Breast epithelium (tissue), 4 donors: ENCODE measurements around the gene CEP20. TPM values are rescaled to one million over a fixed set of nuclear protein-coding genes. Genes with fewer than 3 reads are reported as not detected.
A peak's percentile ranks its signal among the peaks of the same experiment; 100 is the strongest.

Source experiments
- DNase-seq, 2 donors: peaks; one replicate each; pipeline ENCODE4 v3.0.0-alpha.2; 2019; ENCODE audit warnings: low spot score in 2 of 2
- H3K27ac ChIP-seq, 2 donors: fragments of 200-600 bp; sonication (generic) in 1 of 2; one replicate each; pipeline ENCODE4 v1.5.1; 2016 to 2019; ENCODE audit warnings: mild to moderate bottlenecking in 1 of 2
- H3K27me3 ChIP-seq, 2 donors: fragments of 200-600 bp; sonication (generic) in 1 of 2; one replicate each; pipeline versions ENCODE4 v1.5.1 to v1.6.0; 2017 to 2019; ENCODE audit warnings: control low read depth in 1 of 2, mild to moderate bottlenecking in 1 of 2
- H3K36me3 ChIP-seq: fragments of 200-600 bp; one replicate; pipeline ENCODE4 v1.5.1; 2019
- H3K4me1 ChIP-seq, 2 donors: fragments of 200-600 bp; sonication (generic); one replicate each; pipeline ENCODE4 v1.5.1; 2016 to 2019; ENCODE audit warnings: control low read depth in 1 of 2
- H3K4me3 ChIP-seq, 3 donors: fragments of 200-600 bp; sonication (generic); 1 replicate in 2 of 3; 2 replicates in 1 of 3; pipeline ENCODE4 v1.5.1; 2016 to 2019; ENCODE audit warnings: mild to moderate bottlenecking in 3 of 3, moderate library complexity in 2 of 3
- H3K9me3 ChIP-seq, 2 donors: fragments of 200-600 bp; sonication (generic) in 1 of 2; one replicate each; pipeline ENCODE4 v1.5.1; 2016 to 2019; ENCODE audit warnings: control low read depth in 1 of 2
- POLR2A ChIP-seq: fragments of 450-650 bp; IDR thresholded peaks from one replicate; pipeline ENCODE4 v1.6.1; 2016; ENCODE audit warnings: antibody characterized with exemption, mild to moderate bottlenecking, moderate library complexity
- POLR2AphosphoS5 ChIP-seq, 3 donors: sonication (generic); formaldehyde crosslinking; IDR thresholded peaks; one replicate each; pipeline ENCODE4 v1.6.1; 2017; ENCODE audit warnings: antibody characterized with exemption in 3 of 3
- intact Hi-C: fragments of 100-400 bp; cut with DNase I; formaldehyde crosslinking; loops from one replicate; pipeline ENCODE4 v1.15.1; 2023; ENCODE audit warnings: low total_unique reads
- total RNA-seq, 3 donors: library from RNA; depleted of rRNA; stranded (reverse); fragments of >200 nt; gene quantifications; one replicate each; pipeline ENCODE4 v1.1.0, GENCODE V29; 2016
- TF ChIP-seq, protein P1 (sequence below), 3 donors: fragments of 450-650 bp; IDR thresholded peaks; one replicate each; pipeline ENCODE4 v1.5.1; 2016 to 2017; ENCODE audit warnings: antibody characterized with exemption in 3 of 3, mild to moderate bottlenecking in 3 of 3, moderate library complexity in 3 of 3

The CEP20 gene
- total RNA-seq, 3 donors from 2014 or later, result 31.8 to 43.9 (median 40.8) TPM

DNA sequence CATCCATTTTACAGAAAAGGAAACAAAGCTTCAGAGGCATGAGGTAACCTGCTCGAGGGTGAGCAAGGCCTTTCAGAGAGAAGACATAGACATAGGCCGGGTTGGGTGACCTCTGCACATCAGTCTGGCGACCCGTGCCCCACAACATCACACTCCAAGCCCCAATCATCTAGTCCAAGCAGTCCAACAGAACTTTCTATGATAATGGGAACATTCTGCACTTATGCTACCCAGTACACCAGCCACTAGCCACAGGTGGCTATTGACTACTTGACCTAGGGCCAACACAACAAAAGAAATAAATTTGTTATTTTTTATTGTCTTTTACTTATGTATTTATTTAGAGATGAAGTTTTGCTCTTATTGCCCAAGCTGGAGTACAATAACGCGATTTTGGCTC lies 52.3 kb downstream of the CEP20 start:
- TF ChIP-seq POLR2A, result no peak
- TF ChIP-seq, protein P1, sequence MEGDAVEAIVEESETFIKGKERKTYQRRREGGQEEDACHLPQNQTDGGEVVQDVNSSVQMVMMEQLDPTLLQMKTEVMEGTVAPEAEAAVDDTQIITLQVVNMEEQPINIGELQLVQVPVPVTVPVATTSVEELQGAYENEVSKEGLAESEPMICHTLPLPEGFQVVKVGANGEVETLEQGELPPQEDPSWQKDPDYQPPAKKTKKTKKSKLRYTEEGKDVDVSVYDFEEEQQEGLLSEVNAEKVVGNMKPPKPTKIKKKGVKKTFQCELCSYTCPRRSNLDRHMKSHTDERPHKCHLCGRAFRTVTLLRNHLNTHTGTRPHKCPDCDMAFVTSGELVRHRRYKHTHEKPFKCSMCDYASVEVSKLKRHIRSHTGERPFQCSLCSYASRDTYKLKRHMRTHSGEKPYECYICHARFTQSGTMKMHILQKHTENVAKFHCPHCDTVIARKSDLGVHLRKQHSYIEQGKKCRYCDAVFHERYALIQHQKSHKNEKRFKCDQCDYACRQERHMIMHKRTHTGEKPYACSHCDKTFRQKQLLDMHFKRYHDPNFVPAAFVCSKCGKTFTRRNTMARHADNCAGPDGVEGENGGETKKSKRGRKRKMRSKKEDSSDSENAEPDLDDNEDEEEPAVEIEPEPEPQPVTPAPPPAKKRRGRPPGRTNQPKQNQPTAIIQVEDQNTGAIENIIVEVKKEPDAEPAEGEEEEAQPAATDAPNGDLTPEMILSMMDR (IDR thresholded peaks at IDR 0.05), result no peak
- no peak for TF ChIP-seq POLR2AphosphoS5 (IDR thresholded peaks at IDR 0.05)
- H3K9me3 ChIP-seq, result no peaks in the 10 kb centered on the region
- H3K27me3 ChIP-seq, result no peaks in the 10 kb centered on the region
- DNase-seq, result no peak
- peak overlapping the region; percentile 32 to 33 for H3K27ac ChIP-seq
- H3K4me1 ChIP-seq, result no peaks in the 10 kb centered on the region
- H3K36me3 ChIP-seq, result no peaks in the 10 kb centered on the region
- no peak overlapping the region for H3K4me3 ChIP-seq
- intact Hi-C loops, result no loop called here

DNA sequence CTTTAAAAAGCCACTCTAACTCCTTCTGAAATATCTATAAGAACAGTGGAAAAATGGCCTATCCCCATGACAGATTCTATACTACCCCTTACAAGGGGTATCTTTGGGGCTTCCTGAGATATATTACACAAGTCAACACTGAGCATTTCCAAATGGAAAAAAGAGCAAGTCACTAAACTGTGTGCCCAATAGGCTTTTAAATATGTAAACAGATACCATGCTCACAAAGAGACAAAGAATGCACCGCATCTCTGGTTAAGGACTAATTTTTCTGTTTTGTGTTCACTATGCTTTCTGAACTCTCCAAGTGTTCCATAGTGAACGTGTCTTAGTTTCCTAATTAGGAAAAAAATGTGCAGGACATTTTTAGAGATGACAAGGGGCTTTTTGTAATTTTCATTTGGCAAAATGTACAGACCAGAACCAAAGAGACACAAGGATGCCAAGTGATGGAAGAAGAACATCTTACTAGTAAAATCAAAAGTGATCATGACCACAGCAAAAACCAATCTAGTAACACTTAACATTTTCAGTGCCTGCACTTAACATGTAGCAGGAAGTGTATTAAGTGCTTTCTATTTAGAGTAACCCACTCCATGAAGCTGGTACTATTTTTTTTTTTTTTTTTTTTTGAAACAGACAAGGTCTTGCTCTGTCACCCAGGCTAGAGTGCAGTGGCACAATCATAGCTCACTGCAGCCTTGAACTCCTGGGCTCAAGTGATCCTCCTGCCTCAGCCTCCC lies 53.1 kb downstream of the CEP20 start:
- Histone ChIP-seq H3K4me1 (no peaks in the 10 kb centered on the region), H3K9me3 (no peaks in the 10 kb centered on the region), H3K4me3 (no peak overlapping the region), H3K27me3 (no peaks in the 10 kb centered on the region), H3K27ac (peak overlapping the region; percentile 32 to 40), H3K36me3 (no peaks in the 10 kb centered on the region)
- TF ChIP-seq, protein P1 (IDR thresholded peaks at IDR 0.05), result no peak
- intact Hi-C loops, result no loop called here
- no peak for DNase-seq

DNA sequence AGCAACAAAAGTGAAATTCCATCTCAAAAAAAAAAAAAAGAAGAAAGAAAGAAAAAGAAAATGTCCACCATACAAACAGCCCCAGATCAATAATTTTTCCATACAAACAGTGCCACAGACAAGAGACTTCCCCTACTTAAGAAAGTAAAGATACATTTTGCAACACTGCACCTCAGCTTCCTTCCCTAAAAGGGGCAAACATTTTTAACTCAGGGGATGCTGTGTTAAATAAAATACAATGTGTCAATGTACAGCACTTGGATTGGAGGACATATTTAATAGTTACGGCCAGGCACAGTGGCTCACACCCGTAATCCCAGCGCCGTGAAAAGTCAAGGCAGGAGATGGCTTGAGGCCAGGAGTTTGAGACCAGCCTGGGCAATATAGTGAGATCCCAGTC lies 53.9 kb downstream of the CEP20 start:
- Histone ChIP-seq H3K4me1 (no peaks in the 10 kb centered on the region), H3K4me3 (no peak overlapping the region), H3K36me3 (no peaks in the 10 kb centered on the region), H3K9me3 (no peaks in the 10 kb centered on the region), H3K27me3 (no peaks in the 10 kb centered on the region), H3K27ac (peak overlapping the region in 1 of 2 donors; percentile 40)
- no peak for TF ChIP-seq POLR2AphosphoS5 (IDR thresholded peaks at IDR 0.05)
- TF ChIP-seq, protein P1 (IDR thresholded peaks at IDR 0.05), result no peak
- no peak for TF ChIP-seq POLR2A
- DNase-seq, result no peak
- intact Hi-C loops, result no loop called here

DNA sequence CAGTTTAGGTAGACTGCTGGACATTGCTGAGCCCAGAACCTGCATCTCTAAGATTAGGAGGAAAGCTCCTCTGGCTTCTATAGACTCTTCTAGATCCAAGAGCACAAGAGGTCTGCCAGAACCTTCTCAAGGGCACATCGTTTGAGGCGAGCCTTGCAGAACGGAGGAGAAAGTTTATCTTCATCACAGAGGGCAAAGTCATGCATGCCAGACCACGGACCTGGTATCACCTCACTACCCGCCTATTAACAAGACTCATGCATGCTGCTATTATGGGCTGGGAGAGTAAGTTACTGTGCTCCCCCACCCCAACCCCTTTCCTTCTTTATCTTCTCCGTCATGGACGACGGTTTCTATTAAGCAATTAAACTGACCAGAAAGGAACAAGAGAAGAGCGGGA lies 54.9 kb downstream of the CEP20 start:
- Histone ChIP-seq H3K9me3 (no peaks in the 10 kb centered on the region), H3K36me3 (no peaks in the 10 kb centered on the region), H3K4me1 (no peaks in the 10 kb centered on the region), H3K27me3 (no peaks in the 10 kb centered on the region), H3K4me3 (no peak overlapping the region), H3K27ac (peak overlapping the region; percentile 8 to 38)
- intact Hi-C loops, result no loop called here
- DNase-seq, result no peak
- TF ChIP-seq, protein P1 (IDR thresholded peaks at IDR 0.05), result no peak
- TF ChIP-seq POLR2AphosphoS5 (IDR thresholded peaks at IDR 0.05), result no peak
- no peak for TF ChIP-seq POLR2A

DNA sequence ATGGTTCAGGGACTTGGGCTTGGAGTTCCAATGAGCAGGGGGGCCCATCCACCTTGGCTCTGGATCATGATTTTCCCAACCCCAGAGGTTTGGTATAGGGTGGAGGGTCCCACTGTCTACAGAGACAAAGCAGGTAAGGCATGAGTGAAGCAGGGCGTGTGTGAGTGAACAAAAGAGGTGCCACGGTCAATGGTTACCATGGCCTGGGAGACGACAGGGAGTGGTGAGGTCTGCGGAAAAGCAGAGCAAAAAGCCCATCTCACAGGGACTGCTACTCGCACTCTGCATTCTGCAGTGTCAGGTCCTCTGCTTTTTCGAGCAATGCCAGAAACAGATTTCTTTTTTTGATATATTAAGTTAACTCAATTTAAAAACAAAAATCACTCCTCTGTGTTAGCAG lies 56.2 kb downstream of the CEP20 start:
- H3K27me3 ChIP-seq, result no peaks in the 10 kb centered on the region
- intact Hi-C loops, result no loop called here
- H3K4me3 ChIP-seq, result no peak overlapping the region
- H3K9me3 ChIP-seq, result no peaks in the 10 kb centered on the region
- H3K27ac ChIP-seq, result peak overlapping the region in 1 of 2 donors; percentile 12
- no peak for TF ChIP-seq POLR2AphosphoS5 (IDR thresholded peaks at IDR 0.05)
- TF ChIP-seq, protein P1 (IDR thresholded peaks at IDR 0.05), result no peak
- no peak for TF ChIP-seq POLR2A
- DNase-seq, result no peak
- no peaks in the 10 kb centered on the region for H3K36me3 ChIP-seq
- no peaks in the 10 kb centered on the region for H3K4me1 ChIP-seq
